GM12864 (cell line): Measurements from ENCODE around the gene NKD2.
"Not testable (repeated sequence)": the region's sequence is repeated elsewhere in the genome, so short reads cannot be mapped to it uniquely, and the experiment has no call there.

ENCODE experiments used
- DNase-seq: peaks from one replicate; pipeline ENCODE4 v3.0.0-alpha.2; 2011; ENCODE audit warnings: low read depth
- H3K4me3 ChIP-seq: 2 replicates; pipeline ENCODE4 v1.5.1; 2011; ENCODE audit warnings: mild to moderate bottlenecking, low read depth, low read length, control low read depth
- TF ChIP-seq, protein P1 (sequence below): IDR thresholded peaks from 2 replicates; pipeline ENCODE4 v1.5.1; 2011; ENCODE audit warnings: low read depth, mild to moderate bottlenecking, moderate library complexity, low read length, control low read depth, inconsistent platforms; ENCODE audit errors: missing control alignments

NKD2 gene

DNA sequence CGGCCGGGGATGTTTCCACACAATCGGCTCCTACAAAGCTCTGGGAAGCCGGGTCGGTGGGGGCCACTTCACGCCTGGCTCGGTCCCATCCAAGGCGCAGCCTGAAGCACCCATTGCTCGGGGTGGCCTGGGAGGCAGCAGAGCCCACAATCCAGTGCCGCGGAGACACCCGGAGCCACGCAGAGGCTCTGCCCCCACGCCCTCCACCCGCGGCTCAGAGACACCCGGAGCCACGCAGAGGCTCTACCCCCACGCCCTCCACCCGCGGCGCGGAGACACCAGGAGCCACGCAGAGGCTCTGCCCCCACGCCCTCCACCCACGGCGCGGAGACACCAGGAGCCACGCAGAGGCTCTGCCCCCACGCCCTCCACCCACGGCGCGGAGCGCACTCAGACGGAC, 71.4 kb downstream of the NKD2 start:
- H3K4me3 ChIP-seq = no peak overlapping the region
- TF ChIP-seq, protein P1, sequence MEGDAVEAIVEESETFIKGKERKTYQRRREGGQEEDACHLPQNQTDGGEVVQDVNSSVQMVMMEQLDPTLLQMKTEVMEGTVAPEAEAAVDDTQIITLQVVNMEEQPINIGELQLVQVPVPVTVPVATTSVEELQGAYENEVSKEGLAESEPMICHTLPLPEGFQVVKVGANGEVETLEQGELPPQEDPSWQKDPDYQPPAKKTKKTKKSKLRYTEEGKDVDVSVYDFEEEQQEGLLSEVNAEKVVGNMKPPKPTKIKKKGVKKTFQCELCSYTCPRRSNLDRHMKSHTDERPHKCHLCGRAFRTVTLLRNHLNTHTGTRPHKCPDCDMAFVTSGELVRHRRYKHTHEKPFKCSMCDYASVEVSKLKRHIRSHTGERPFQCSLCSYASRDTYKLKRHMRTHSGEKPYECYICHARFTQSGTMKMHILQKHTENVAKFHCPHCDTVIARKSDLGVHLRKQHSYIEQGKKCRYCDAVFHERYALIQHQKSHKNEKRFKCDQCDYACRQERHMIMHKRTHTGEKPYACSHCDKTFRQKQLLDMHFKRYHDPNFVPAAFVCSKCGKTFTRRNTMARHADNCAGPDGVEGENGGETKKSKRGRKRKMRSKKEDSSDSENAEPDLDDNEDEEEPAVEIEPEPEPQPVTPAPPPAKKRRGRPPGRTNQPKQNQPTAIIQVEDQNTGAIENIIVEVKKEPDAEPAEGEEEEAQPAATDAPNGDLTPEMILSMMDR = no peak
- DNase-seq = no peak

DNA sequence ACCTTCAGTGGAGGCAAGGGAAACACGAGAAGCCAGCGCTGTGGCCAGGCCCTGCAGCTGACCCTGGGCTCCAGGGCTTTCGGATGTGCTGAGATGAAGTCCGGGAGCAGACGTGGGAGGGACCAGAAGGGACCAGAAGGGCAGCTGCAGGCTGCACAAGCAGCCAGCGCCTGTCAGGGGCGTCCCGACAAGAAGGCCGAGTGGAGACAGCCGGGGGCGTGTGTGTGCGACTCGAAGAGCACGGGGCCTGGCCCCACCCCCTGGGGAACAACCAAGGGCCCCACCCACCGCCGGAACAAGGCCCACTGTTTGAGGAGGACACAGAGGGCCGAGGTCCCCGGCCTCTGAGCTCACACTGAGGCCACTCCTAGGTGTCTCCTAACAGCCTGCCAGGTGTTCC, 71.8 kb downstream of the NKD2 start:
- no peak for DNase-seq
- TF ChIP-seq, protein P1 = no peak
- no peak overlapping the region for H3K4me3 ChIP-seq

DNA sequence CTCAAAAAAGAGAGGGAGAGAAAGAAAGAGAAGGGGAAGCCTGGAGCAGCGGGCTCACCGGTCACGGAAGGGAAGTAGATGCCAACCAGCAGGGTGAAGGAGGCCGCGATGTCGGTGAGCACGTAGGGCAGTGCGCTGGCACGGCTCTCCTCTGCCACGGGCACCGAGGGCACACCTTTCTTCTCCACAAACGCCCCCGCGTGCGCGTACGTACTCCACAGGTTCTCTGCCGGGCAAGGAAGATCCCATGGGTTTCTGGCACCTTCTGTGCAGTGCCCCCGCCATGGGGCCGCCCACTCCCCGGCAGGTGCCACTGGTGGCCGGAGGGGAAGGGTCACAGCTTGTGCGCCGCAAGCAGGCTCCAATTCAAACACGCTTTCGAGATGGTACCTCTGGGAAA, 72.9 kb downstream of the NKD2 start:
- no peak overlapping the region for H3K4me3 ChIP-seq
- no peak for DNase-seq
- TF ChIP-seq, protein P1 = no peak

DNA sequence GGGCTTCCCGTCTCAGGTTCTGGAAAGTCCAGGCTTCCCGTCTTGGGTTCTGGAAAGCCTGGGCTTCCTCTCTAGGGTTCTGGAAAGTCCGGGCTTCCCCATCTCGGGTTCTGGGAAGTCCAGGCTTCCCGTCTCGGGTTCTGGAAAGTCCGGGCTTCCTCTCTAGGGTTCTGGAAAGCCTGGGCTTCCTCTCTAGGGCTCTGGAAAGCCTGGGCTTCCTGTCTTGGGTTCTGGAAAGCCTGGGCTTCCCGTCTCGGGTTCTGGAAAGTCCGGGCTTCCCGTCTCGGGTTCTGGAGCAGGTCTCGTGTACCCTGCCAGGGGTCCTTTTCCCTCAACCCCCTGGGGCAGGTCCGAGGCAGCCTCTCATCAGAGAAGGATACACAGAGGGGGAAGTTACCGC, 74.4 kb downstream of the NKD2 start:
- not testable (repeated sequence) for DNase-seq, H3K4me3 ChIP-seq

DNA sequence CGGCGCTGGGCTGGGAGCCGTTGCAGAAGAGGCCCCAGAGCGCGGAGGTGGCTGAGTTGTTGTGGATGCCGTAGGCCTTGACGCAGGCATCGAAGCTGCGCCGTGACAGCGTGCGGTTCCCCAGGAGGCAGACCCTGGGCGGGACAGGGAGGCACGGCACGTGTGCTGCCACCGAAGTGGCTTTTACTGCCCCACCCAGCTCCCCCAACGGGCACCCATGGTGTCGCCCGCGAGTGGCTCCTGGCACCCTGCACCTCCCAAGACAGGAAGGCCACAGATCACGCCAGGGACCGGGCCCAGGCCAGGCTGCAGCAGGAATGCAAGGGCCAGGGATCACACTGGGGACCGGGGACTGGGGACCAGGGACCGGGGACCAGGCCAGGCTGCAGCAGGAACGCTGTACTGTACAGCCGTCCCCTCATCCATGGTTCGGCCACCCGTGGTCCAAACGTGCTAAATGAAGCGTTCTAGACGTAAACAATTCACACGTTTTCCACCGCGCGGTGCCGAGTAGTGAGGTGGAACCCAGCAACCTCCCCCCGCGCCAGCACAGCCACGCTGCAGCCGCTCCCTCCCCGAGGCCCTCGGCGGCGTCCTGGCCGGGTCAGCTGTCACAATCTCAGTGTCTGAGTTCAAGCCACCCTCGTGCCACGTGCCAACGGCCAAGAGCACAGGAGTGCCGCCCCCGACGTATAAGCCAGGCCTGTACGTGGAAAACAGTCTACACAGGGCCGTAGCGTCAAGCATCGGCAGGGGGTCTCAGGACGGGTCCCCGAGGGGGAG, 75.4 kb downstream of the NKD2 start:
- TF ChIP-seq, protein P1 = no peak

DNA sequence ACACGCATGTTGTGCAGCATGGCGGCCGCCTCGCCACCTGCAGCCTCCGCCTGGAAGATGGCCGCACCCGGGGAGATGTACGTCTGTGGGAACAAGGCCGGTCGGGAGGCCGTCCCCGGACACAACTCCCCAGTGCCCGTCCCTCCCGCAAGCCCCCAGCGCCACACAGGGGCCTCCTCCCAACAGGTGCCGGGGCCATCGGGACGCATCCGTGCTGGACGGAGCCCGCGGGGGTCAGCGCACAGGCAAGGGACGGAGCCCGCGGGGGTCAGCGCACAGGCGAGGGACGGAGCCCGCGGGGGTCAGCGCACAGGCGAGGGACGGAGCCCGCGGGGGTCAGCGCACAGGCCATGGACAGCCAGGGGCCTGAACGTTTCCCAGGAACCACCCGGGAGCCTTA, 76.8 kb downstream of the NKD2 start:
- no peak for DNase-seq
- TF ChIP-seq, protein P1 = no peak
- H3K4me3 ChIP-seq = no peak overlapping the region

More for the DNA sequence above, 75.4 kb downstream of the NKD2 start:
- no peak overlapping the region for H3K4me3 ChIP-seq
- no peak for DNase-seq

DNA sequence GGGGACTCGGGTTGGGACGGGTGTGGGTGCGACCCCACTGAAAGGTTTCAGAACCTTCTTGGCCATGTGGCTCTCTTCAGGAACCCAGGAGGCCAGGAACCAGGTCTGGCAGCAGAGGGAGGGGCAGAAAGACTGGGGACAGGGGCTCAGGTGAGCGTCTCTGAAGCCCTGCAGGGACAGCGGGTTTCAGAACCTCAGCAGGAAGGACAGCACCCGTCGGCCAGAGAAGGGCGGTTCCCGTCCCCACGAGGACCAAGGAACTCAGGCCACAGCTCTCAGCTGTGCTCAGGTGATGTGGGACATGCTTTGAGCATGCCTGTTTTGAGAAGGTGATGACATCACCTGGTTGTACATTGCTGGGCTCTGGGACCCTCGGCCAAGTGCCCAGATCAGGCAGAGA, 77.5 kb downstream of the NKD2 start:
- TF ChIP-seq, protein P1 = no peak
- H3K4me3 ChIP-seq = no peak overlapping the region
- DNase-seq = no peak
